GM10248 (cell line): ENCODE measurements around the gene GPRIN1.
"Not testable (repeated sequence)": the region's sequence is repeated elsewhere in the genome, so short reads cannot be mapped to it uniquely, and the experiment has no call there.

Source experiments
- CTCF ChIA-PET: fragments of 300-600 bp; sonication (Branson Sonifier 250); formaldehyde crosslinking; extraction: SDS; loops from one replicate; lab custom pipeline; 2021; ENCODE audit warnings: antibody characterized with exemption; lab: Yijun Ruan, JAX
- POLR2A ChIA-PET: fragments of 350-650 bp; sonication (Branson Sonifier 250); formaldehyde crosslinking; extraction: SDS; loops from one replicate; lab custom pipeline; 2020; ENCODE audit warnings: antibody characterized with exemption; lab: Yijun Ruan, JAX
- DNase-seq: peaks from one replicate; pipeline ENCODE4 v3.0.0; 2012; ENCODE audit errors: extremely low spot score
- CTCF ChIP-seq: IDR thresholded peaks from 2 replicates; pipeline ENCODE4 v1.5.1; 2012; ENCODE audit warnings: mild to moderate bottlenecking, low read depth; ENCODE audit errors: extremely low read depth, missing control alignments, control extremely low read depth

The GPRIN1 gene

GRCh38 chr5:176606032-176606431 lies 3.9 kb downstream of the GPRIN1 start:
- ChIA-PET CTCF (interaction anchor here (0.9 to 1.6 kb wide), 4 partner anchors 13 to 876 kb away, joined by 3 to 4 read pairs (median 4); no protein-coding TSS in a partner anchor), POLR2A (no interaction called here)
- no peak for DNase-seq
- no peak for TF ChIP-seq CTCF

- no peak for TF ChIP-seq CTCF
- ChIA-PET CTCF (no interaction called here), POLR2A (no interaction called here)
- no peak for DNase-seq
Measured at GRCh38 chr5:176603091-176603490, 6.9 kb downstream of the GPRIN1 start.

- TF ChIP-seq CTCF: no peak
- POLR2A ChIA-PET: no interaction called here
- DNase-seq: no peak
- CTCF ChIA-PET: interaction anchor here (1.1 kb wide), 1 partner anchor 28 kb away, joined by 3 read pairs; no protein-coding TSS in a partner anchor
Measured at GRCh38 chr5:176601901-176602482, 8.0 kb downstream of the GPRIN1 start.

- not testable (repeated sequence) for DNase-seq
- ChIA-PET POLR2A (interaction anchor here (0.5 kb wide), 1 partner anchor 438 kb away, joined by 3 read pairs; no protein-coding TSS in a partner anchor), CTCF (interaction anchor here (1.0 to 1.3 kb wide), 2 partner anchors 56 to 183 kb away, joined by 3 read pairs; no protein-coding TSS in a partner anchor)
Measured at GRCh38 chr5:176599749-176600430, 10.1 kb downstream of the GPRIN1 start.

GRCh38 chr5:176597417-176598389 lies 12.3 kb downstream of the GPRIN1 start:
- TF ChIP-seq CTCF: no peak

GRCh38 chr5:176596689-176597416 lies 13.1 kb downstream of the GPRIN1 start:
- TF ChIP-seq CTCF: peak; percentile 32
- ChIA-PET POLR2A (no interaction called here), CTCF (interaction anchor here (1.3 kb wide), 1 partner anchor 33 kb away, joined by 5 read pairs; the partner anchor contains the start of genes EIF4E1B and SNCB)
- DNase-seq: peak; percentile 74

More at GRCh38 chr5:176597417-176598389, 12.3 kb downstream of the GPRIN1 start:
- CTCF ChIA-PET: no interaction called here
- DNase-seq: no peak
- POLR2A ChIA-PET: no interaction called here
